Activated T-cell treated with anti-CD3 and anti-CD28 coated beads, Interleukin-2, amount 50 U/mL, for 1 hour (primary cell): Measurements from ENCODE around the gene TPD52L2.
"Not testable (repeated sequence)": the region's sequence is repeated elsewhere in the genome, so short reads cannot be mapped to it uniquely, and the experiment has no call there.

ENCODE experiments used
- DNase-seq: peaks from one replicate; pipeline ENCODE4 v3.0.0-alpha.2; 2020

Gene TPD52L2

DNA sequence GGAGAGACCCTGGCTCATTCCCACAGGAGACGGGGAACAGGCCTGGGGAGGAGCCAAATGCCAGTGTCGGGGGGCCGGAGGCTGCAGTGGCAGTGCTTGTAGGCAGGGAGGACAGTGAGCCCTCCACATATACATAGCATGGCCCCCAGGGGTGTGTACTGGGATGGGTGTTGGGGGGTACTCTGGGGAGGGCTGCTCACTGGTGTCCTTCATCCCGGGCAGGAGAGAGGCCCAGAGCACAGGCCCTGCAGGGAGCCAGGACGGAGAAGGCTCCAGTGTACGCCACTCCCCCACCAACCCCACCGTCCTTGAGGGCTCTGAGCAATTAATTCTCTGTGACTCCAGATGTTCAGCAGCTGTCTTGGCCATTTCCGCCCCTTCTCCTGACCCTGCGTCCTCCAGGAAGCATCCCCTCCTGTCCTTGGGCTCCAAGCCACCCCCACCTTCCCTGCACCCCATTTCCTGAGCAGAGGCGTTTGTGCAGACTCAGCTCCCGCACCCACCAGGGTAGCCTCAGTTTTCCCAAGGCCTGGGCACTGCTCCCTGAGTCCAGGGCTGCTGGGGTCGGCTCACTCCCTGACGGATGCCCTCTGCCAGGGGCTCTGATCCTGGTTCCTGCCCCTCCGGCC is 7.2 kb upstream of the TPD52L2 start:
- DNase-seq, result no peak

DNA sequence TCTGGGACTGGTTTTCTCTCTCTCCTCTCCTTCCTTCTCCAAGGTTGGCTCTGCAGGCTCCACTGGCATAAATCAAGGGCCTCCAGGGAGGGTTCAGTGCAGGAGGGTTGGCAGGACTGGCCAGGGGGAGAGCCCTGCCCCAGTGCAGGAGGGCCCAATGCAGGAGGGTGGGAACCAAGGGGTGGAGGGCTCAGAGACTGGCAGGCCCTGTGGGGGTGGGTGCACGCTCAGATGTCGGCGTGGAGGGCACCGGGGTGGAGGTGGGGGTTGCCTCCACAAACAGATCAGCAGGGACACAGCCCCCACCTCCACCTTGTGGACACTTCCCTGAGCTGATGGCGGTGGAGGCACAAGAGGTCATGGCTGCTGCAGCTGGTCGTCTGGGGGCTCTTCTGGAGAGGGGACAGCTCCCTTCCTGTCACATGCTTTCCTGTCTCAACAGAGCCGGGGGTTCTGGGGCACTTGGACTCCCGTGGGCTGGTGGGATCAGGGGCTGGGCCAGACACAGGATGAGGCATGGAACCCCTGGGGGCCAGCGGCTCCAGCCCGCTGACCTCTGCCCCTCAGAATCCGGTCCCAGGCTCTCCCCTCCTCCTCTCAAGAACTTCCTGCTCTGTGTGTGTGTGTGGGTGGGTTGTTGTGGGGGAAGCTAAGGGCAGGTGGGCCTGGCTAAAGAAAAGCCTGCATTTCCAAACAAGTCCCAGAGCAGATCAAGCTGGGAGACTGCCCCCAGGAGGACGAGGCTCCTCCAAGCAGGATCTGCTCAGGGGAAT is 6.5 kb upstream of the TPD52L2 start:
- DNase-seq, result no peak

DNA sequence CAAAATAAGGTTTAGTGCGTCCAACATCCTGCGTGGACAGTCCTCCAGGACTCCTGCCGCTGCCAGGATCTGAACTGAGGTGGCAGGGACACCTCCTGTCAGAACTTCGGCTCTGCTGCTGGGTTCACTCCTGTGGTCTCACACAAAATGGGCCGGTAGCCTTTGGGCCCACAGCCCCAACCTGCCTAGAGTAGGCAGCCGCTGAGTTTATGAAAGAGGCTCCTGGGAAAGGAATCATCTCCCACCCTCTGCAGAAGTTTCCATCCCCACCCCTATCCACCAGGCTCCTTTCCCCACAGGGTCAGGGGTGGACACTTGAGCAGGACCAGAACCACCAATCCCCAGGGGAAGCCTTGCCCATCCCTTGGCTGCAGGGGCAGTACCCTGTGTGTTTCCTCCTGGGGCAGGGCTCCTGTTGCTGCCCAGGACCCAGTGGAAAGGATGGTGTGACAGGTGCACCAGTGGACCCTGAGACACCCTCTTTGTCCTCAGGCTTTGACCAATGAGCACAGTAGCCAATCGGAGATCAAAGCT is 5.8 kb upstream of the TPD52L2 start:
- DNase-seq, result no peak

DNA sequence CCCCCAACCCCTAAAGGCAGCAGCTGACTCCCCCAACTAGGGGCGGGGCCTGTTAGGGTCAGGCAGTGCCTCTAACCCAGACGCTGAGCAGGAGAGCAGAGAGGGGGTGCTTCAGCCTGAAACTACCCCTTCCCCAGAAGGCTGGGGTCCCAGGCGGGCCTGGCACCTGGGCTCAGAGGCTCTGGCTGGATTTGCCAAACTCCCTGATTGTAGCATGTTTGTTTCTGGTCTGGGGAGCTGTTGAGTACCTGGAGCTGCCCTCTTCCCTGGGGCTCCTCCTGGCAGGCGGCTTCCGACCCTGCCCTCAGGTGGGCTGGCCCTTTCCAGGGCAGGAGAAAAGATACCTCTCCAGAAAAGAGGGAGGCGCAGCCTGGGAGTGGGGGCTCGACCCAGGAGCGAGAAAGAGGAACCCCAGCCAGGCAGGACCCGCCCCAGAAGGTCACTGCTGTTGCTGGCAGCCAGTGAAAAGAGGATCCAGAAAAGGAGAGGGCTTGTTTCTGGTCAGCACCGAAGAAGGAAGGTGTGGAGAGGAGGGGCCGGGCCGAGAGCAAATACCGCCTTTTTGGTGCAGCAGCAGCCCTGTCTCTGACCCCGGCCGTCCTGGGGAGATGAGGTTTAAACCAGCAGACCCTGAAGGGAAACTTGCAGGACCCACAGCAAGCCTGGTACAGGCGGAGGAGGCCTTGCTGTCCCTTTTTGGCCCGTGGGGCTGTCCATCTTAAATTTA is 4.6 kb upstream of the TPD52L2 start:
- no peak for DNase-seq

DNA sequence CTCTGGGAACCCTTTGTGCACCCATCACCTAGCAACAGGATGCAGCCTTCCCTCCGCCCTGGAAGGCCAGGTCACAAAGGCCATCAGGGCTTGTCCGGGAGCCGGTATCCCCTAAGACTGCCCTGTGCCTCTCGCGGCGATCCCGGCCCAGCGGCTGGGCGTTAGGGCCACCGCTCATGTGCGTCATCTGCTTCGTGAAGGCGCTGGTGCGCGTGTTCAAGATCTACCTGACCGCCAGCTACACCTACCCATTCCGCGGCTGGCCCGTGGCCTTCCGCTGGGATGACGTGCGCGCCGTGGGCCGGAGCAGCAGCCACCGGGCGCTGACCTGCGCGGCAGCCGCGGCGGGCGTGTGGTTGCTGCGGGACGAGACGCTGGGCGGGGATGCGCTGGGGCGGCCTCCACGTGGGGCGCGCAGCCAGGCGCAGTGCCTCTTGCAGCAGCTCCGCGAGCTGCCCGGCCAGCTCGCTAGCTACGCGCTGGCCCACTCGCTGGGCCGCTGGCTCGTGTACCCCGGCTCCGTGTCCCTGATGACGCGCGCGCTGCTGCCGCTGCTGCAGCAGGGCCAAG is 3.6 kb upstream of the TPD52L2 start, which contains the start of gene ABHD16B:
ABHD16B (plus strand) TSS at position 134 of the 570 bp plus-strand sequence; CDS start at position 177, 43 bp downstream.
- DNase-seq, result no peak

DNA sequence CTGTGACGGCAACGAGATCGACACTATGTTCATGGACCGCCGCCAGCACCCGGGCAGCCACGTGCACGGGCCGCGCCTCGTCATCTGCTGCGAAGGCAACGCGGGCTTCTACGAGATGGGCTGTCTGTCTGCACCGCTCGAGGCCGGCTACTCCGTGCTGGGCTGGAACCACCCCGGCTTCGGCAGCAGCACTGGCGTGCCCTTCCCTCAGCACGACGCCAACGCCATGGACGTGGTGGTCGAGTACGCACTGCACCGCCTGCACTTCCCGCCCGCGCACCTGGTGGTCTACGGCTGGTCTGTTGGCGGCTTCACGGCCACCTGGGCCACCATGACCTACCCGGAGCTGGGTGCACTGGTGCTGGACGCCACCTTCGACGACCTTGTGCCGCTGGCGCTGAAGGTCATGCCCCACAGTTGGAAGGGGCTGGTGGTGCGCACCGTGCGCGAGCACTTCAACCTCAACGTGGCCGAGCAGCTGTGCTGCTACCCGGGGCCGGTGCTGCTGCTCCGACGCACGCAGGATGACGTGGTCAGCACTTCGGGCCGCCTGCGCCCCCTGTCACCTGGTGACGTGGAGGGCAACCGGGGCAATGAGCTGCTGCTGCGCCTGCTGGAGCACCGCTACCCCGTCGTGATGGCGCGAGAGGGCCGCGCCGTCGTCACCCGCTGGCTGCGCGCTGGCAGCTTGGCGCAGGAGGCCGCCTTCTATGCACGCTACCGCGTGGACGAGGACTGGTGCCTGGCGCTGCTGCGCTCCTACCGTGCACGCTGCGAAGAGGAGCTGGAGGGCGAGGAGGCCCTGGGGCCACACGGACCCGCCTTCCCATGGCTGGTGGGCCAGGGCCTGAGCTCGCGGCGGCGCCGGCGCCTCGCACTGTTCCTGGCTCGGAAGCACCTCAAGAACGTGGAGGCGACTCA is 2.8 kb upstream of the TPD52L2 start:
- DNase-seq, result no peak

DNA sequence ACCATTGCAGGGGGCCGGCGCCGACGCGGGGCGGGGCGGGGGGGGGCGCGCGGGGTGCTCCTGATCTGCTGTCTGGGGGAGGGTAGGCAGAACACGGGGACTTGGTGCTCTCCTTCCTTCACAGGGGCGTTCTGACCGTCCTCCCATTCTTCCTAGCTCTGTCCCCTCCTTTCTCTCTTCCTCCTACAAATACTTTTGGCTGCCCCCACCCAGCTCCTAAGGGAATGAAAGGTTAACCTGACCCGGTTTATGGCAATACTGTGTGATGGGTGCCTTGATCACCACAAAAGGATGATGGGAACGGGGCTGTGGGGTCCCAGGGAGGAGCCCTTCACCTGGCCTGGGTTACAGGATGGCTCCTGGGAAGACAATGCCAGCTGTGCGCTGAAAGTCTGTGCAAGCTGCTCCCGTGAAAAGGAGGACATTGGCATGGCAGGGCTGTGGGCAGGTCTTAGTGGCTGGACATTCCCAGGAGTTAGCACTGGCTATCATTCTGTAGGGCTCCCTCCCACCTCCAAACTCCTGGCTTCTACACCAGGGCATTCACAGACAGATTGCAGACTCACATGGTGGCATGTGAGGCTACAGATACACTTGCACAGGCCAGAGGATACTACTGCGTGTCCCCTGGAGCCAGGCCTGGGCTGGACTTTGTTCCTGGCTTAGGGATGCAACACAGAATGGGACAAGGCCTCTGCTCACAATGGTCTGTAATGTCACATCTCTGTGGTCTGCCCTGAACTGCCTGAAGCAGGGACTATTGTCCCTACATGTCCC is 1.9 kb upstream of the TPD52L2 start:
- no peak for DNase-seq

DNA sequence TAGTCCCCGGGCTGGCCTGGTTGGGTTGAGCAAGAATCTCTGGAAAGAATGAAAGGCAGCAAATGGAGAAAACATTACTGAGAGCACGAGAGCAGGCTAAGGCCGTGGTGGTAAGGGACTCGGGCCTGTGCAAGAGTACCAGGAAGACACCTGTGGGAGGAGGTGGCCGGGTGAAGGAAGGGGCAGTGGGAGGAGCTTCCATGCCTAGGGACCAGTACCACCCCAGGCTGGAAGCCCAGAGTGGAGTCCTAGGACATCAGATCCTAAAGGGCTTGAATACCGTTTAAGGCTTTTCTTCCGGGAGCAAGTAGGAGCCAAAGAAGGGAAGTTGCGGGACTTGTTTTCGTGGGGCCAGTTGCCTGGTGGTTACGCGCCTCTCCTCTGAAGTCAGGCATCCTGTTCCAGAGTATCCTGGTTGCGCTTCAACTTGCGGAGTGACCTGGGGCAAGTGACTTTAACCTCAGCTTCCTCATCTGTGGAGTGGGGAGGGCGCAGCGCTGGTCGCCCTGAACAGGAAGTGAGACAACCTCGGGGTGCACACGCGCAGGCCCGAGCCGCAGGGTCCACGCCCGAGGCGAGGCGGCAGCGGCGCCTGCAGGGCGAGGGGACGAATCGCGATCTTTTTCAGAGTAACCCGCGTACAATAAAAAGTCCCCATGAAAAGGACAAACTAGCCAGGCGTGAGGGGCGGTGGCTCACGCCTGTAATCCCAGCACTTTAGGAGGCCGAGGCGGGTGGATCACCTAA is 1.1 kb upstream of the TPD52L2 start:
- DNase-seq, result peak; percentile 76

DNA sequence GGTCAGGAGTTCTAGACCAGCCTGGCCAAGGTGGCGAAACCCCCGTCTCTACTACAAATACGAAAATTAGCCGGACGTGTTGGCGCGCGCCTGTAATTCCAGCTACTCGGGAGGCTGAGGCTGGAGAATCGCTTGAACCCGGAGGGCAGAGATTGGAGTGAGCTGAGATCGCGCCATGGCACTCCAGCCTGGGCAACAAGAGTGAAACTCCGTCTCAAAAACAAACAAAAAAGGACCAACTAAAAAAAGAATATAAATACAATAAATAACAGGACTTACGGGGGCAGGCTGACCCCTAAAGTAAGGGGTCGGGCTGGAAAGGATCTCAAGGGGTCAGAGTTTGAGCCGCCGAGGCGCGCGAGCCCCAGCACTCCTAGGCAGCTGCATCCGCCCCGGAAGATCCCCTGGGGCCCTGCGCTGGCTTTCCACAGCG is 509 bp upstream of the TPD52L2 start:
- DNase-seq, result no peak

DNA sequence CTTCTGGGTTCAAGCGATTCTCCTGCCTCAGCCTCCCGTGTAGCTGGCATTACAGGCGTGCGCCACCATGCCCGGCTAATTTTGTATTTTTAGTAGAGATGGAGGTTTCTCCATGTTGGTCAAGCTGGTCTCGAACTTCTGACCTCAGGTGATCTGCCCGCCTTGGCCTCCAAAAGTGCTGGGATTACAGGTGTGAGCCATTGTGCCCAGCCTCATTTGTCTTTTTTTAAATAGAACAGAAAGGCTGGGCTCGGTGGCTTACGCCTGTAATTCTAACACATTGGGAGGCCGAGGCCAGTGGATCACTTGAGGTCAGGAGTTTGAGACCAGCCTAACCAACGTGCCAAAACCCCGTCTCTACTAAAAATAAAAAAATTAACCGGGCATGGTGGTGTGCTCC is 2.0 kb downstream of the TPD52L2 start:
- DNase-seq, result not testable (repeated sequence)

DNA sequence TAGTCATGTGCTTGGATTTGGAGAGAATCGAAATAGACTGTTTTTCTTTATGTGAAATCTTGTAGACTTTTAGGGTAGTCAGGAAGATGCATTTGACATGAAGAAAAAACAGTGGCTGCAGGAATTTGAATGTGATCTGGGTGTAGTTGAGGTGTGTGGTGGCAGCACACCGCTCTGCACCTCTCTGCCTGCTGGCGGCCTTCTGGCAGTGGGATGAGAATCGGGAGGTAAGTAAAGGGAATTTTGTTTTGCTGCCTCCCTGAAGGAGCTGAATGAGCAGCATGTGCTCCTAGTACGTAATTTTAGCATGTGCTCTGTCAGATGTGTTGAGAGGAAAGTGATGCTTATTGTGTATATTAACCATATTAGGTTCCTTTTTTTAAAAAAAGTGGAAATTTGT is 3.2 kb downstream of the TPD52L2 start:
- DNase-seq, result no peak

DNA sequence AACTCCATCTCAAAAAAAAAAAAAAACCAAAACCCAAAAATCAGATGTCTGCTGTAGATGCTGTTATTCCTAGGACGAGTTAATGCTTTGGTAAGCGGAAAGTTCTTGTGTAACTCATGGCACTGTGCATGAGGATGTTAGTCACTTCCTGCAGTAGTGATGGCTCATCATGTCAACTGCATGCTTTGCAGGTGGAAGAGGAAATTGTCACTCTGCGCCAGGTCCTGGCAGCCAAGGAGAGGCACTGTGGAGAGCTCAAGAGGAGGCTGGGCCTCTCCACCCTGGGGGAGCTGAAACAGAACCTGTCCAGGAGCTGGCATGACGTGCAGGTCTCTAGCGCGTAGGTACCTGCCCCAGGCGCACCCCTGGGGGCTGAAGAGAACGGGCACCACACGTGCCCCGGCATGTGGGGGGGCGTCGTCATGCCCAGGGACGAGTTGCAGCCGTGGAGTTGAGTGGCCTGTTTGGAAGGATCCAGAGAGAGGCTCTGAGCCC is 8.5 kb downstream of the TPD52L2 start:
- DNase-seq, result no peak

DNA sequence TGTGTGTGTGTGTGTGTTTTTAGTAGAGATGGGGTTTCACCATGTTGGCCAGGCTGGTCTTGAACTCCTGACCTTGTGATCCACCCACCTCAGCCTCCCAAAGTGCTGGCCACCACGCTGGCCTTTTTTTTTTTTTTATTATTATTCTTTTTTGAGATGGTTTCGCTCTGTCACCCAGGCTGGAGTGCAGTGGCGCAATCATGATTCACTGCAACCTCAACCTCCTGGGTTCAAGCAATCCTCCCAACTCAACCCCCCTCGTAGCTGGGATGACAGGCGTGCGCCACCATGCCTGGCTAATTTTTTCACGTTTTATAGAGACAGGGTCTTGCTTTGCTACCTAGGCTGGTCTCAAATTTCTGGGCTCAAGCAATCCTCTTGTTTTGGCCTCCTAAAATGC is 9.2 kb downstream of the TPD52L2 start:
- not testable (repeated sequence) for DNase-seq

DNA sequence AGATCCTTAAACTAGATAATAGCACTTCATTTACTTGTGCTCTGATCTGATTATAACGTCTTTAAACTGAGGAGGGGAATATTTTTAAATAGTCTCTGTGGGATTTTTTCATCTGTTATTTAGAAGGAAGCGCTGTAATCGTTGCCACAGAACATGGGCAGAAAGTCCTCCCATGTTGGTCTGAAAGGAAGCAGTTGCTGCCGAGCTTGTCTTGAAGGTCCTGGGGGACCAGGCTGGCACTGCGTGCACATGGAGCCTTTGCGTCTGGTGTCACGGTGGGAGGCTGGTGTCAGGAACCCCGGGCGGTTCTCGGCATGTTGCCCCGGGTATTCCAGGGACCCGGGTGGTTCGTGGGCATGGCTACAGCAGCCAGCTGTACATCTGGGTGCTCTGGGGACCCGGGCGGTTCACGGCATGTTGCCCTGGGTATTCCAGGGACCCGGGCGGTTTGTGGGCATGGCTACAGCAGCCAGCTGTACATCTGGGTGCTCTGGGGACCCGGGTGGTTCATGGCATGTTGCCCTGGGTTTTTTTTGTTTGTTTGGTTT is 11.5 kb downstream of the TPD52L2 start:
- no peak for DNase-seq

DNA sequence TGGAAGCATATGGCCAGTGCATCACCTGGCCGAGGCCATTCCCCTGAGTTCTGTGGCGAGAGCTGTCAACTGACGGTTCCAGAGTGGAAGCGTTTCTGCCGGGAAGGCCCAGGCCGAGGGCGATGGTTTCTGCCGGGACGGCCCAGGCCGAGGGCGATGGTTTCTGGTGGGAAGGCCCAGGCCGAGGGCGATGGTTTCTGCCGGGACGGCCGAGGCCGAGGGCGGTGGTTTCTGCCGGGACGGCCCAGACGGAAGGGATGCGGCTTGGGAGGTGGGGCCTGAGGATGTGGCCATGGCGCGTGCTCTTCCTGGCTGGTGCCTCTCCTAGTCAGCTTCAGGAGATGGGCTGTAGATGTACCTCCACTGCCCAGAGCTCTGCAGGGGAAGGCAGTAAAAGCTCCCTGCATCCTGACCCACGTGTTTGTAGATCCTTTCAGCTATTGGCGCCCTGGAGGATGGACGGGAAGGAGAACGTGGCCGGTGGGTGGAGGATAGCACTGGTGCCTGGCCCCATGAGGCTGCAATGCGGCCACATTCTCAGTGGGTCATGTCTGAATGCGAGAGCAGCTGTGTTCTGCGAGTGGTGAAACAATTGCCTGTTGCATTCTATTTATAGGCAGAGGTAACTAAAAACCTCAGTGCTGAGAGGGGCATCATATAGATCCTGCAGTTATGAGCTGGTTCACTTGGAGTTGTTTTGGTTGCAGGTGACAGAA is 12.8 kb downstream of the TPD52L2 start:
- DNase-seq, result no peak

DNA sequence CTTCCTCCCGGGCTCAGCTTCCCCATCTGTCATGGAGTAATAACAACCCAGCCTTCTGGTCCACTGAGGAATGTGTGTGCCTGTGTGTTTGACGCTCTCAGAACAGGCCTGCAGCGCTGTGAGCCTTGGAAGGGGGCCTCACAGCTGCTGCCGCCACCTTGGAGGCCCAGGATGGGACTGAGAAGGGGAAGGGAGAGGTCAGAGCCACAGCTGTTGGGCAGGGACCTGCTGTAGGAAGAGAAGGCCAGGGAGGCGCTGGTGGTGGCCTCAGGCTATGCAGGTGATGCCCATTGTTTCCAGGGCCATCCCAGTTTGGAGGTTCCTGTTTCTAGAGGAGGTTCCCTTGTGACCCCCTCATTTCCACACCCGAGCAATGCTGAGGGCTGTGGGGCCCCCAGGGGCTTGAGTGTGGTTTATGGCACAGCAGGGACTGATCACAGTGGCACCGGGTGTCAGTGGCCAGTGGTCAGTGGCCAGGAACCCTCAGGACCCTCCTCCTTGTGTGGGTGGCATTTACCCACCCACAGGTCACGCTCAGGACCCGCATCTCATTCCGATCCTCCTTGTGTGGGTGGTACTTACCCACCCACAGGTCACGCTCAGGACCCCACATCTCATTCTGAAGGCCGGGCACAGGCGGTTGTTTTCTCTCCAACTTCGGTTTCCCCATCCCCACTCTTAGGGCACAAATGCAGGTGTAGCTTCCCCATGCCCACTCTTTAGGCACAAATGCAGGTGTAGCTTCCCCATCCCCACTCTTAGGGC is 14.0 kb downstream of the TPD52L2 start:
- no peak for DNase-seq

DNA sequence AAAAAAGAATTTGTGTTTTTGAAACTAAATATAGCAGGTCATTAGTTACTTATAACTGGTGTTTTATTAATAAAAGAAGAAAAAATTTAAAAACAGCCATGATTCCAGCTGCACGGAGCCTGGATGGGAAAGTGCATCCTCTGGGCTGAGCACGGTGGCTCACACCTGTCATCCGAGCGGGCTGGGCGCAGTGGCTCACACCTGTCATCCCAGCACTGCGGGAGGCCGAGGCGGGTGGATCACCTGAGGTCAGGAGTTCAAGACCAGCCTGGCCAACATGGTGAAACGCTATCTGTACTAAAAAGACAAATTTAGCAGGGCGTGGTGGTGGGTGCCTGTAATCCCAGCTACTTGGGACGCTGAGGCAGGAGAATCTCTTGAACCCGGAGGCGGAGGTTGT is 15.8 kb downstream of the TPD52L2 start:
- not testable (repeated sequence) for DNase-seq

DNA sequence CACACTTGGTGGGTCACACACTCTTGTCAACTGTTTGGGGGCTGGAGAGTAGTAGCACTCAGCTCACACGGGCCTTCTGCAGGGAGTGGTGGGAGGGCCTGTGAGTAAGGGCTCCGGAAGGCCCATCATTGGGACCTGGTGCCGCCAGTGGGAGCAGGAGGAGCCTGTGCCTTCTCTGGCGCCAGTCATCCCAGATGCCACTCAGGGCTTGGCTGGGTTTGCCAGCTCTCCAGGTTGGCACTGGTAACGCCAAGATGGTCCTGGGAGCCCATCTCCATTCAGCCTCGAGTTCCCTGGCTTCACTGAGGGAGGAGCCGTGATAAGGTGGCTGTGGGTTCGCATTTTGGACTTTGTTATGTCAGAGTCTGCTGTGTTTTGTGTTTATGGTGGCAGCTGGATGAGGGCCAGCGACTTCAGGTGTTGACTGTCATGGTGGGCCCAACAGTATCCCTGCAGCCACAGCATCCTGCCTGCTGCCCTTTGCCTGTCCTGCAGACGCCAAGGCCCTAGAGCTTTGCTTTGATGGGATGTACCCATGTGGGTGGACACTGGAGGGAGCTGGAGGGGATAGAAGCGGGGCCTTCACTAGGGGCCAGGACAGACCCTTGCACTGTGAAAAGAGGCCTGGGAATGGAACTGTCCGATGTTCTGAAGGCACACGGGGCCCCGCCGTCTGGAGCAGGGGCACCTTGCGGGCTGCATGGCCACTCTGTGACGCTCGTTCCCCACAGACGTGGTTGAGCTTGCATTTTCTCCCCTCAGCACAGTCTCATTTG is 16.6 kb downstream of the TPD52L2 start:
- no peak for DNase-seq
